Stimulated activated CD4-positive, alpha-beta T cell treated with anti-CD3 and anti-CD28 coated beads, Interleukin-12 subunit alpha, Interleukin-12 subunit beta, amount 100 ng/mL, for 4 hours (primary cell): ENCODE results near the gene RBM15B.
"Not testable (repeated sequence)": the region's sequence is repeated elsewhere in the genome, so short reads cannot be mapped to it uniquely, and the experiment has no call there.

ENCODE experiments used
- DNase-seq: peaks from one replicate; pipeline ENCODE4 v3.0.0-alpha.2; 2020

Gene RBM15B

GRCh38 chr3:51391075-51391565 lies at the start of gene RBM15B:
RBM15B (plus strand) TSS chr3:51391285; CDS start chr3:51391400, 115 bp downstream.
- peak; percentile 96 for DNase-seq

GRCh38 chr3:51343918-51344687 lies 47.0 kb upstream of the RBM15B start:
- DNase-seq, result no peak

- DNase-seq, result no peak
Observed at GRCh38 chr3:51350751-51351150, 40.3 kb upstream of the RBM15B start.

GRCh38 chr3:51353131-51353530 lies 38.0 kb upstream of the RBM15B start:
- no peak for DNase-seq

GRCh38 chr3:51353691-51354090 lies 37.4 kb upstream of the RBM15B start:
- no peak for DNase-seq

- DNase-seq, result no peak
Observed at GRCh38 chr3:51354172-51354571, 36.9 kb upstream of the RBM15B start.

GRCh38 chr3:51354731-51355615 lies 36.1 kb upstream of the RBM15B start:
- DNase-seq, result no peak

GRCh38 chr3:51355891-51356578 lies 35.0 kb upstream of the RBM15B start:
- DNase-seq, result no peak

GRCh38 chr3:51357856-51358255 lies 33.2 kb upstream of the RBM15B start:
- no peak for DNase-seq

GRCh38 chr3:51358981-51359380 lies 32.1 kb upstream of the RBM15B start:
- no peak for DNase-seq

- no peak for DNase-seq
Observed at GRCh38 chr3:51360806-51361205, 30.3 kb upstream of the RBM15B start.

- no peak for DNase-seq
Observed at GRCh38 chr3:51361746-51362145, 29.3 kb upstream of the RBM15B start.

GRCh38 chr3:51362476-51362875 lies 28.6 kb upstream of the RBM15B start:
- no peak for DNase-seq

GRCh38 chr3:51368276-51368675 lies 22.8 kb upstream of the RBM15B start:
- not testable (repeated sequence) for DNase-seq

GRCh38 chr3:51371943-51372557 lies 19.0 kb upstream of the RBM15B start:
- no peak for DNase-seq

GRCh38 chr3:51373658-51374421 lies 17.2 kb upstream of the RBM15B start:
- DNase-seq, result no peak

GRCh38 chr3:51374456-51374855 lies 16.6 kb upstream of the RBM15B start:
- DNase-seq, result no peak

GRCh38 chr3:51375136-51375535 lies 15.9 kb upstream of the RBM15B start:
- no peak for DNase-seq

- DNase-seq, result no peak
Observed at GRCh38 chr3:51375571-51375970, 15.5 kb upstream of the RBM15B start.

- no peak for DNase-seq
Observed at GRCh38 chr3:51378065-51378464, 13.0 kb upstream of the RBM15B start.

- no peak for DNase-seq
Observed at GRCh38 chr3:51378726-51379125, 12.4 kb upstream of the RBM15B start.

GRCh38 chr3:51379301-51379700 lies 11.8 kb upstream of the RBM15B start:
- no peak for DNase-seq
